HUES6 (cell line): ENCODE measurements around the gene ELMO1.
A peak's percentile ranks its signal among the peaks of the same experiment; 100 is the strongest.

Source experiments
- H3K27ac ChIP-seq: 2 replicates; pipeline ENCODE4 v1.7.0; 2013; ENCODE audit warnings: low read depth, mild to moderate bottlenecking, low read length, inconsistent platforms
- H3K27me3 ChIP-seq: 2 replicates; pipeline ENCODE4 v1.6.1; 2013; ENCODE audit warnings: low read length; ENCODE audit not compliant: control insufficient read depth, insufficient read depth
- H3K36me3 ChIP-seq: 2 replicates; pipeline ENCODE4 v1.6.1; 2013; ENCODE audit warnings: low read length; ENCODE audit not compliant: control insufficient read depth, insufficient read depth
- H3K4me1 ChIP-seq: 2 replicates; pipeline ENCODE4 v1.6.1; 2013; ENCODE audit warnings: low read length; ENCODE audit not compliant: control insufficient read depth, insufficient read depth
- H3K4me3 ChIP-seq: 2 replicates; pipeline ENCODE4 v1.5.1; 2013; ENCODE audit warnings: low read depth, low read length
- H3K9ac ChIP-seq: one replicate; pipeline ENCODE4 v1.6.1; 2013; ENCODE audit warnings: mild to moderate bottlenecking, low read length
- H3K9me3 ChIP-seq: 2 replicates; pipeline ENCODE4 v1.6.1; 2013; ENCODE audit warnings: low read depth, low read length; ENCODE audit not compliant: control insufficient read depth, insufficient read depth

Gene ELMO1

GRCh38 chr7:37259319-37259821 is 189.3 kb downstream of the ELMO1 start:
- no peaks in the 10 kb centered on the region for H3K27me3 ChIP-seq
- peaks cover 12% of the 10 kb centered on the region; the same call in 1 of the 2 replicates for H3K4me1 ChIP-seq
- H3K36me3 ChIP-seq = no peaks in the 10 kb centered on the region
- H3K9me3 ChIP-seq = no peaks in the 10 kb centered on the region
- H3K4me3 ChIP-seq = no peak overlapping the region
- no peak overlapping the region for H3K27ac ChIP-seq
- no peak overlapping the region for H3K9ac ChIP-seq

GRCh38 chr7:37256631-37257030 is 192.0 kb downstream of the ELMO1 start:
- Histone ChIP-seq H3K36me3 (no peaks in the 10 kb centered on the region), H3K27me3 (no peaks in the 10 kb centered on the region), H3K27ac (no peak overlapping the region), H3K4me1 (peaks cover 12% of the 10 kb centered on the region; the same call in 1 of the 2 replicates), H3K9me3 (peaks cover 2% of the 10 kb centered on the region; the same call in 1 of the 2 replicates), H3K9ac (no peak overlapping the region), H3K4me3 (no peak overlapping the region)

- Histone ChIP-seq H3K4me1 (peaks cover 12% of the 10 kb centered on the region; the same call in 1 of the 2 replicates), H3K9ac (no peak overlapping the region), H3K9me3 (peaks cover 2% of the 10 kb centered on the region; the same call in 1 of the 2 replicates), H3K27ac (no peak overlapping the region), H3K36me3 (no peaks in the 10 kb centered on the region), H3K4me3 (no peak overlapping the region), H3K27me3 (no peaks in the 10 kb centered on the region)
Observed at GRCh38 chr7:37255327-37255944, 193.2 kb downstream of the ELMO1 start.

GRCh38 chr7:37251222-37251621 is 197.4 kb downstream of the ELMO1 start:
- Histone ChIP-seq H3K27me3 (no peaks in the 10 kb centered on the region), H3K4me3 (no peak overlapping the region), H3K36me3 (no peaks in the 10 kb centered on the region), H3K4me1 (peaks cover 33% of the 10 kb centered on the region), H3K9ac (no peak overlapping the region), H3K9me3 (peaks cover 2% of the 10 kb centered on the region; the same call in 1 of the 2 replicates), H3K27ac (no peak overlapping the region)

GRCh38 chr7:37249240-37249639 is 199.4 kb downstream of the ELMO1 start:
- peak overlapping the region; percentile 95 for H3K27ac ChIP-seq
- no peaks in the 10 kb centered on the region for H3K27me3 ChIP-seq
- peaks cover 2% of the 10 kb centered on the region; the same call in 1 of the 2 replicates for H3K9me3 ChIP-seq
- H3K4me1 ChIP-seq = peaks cover 24% of the 10 kb centered on the region
- no peak overlapping the region for H3K4me3 ChIP-seq
- no peaks in the 10 kb centered on the region for H3K36me3 ChIP-seq
- H3K9ac ChIP-seq = no peak overlapping the region

GRCh38 chr7:37248396-37248861 is 200.2 kb downstream of the ELMO1 start:
- Histone ChIP-seq H3K4me3 (peak overlapping the region; percentile 38), H3K27me3 (no peaks in the 10 kb centered on the region), H3K9ac (peak overlapping the region; percentile 73), H3K36me3 (no peaks in the 10 kb centered on the region), H3K4me1 (peaks cover 24% of the 10 kb centered on the region), H3K27ac (peak overlapping the region; percentile 95), H3K9me3 (peaks cover 2% of the 10 kb centered on the region; the same call in 1 of the 2 replicates)

GRCh38 chr7:37247861-37248260 is 200.8 kb downstream of the ELMO1 start:
- Histone ChIP-seq H3K9ac (peak overlapping the region; percentile 73), H3K9me3 (no peaks in the 10 kb centered on the region), H3K27me3 (no peaks in the 10 kb centered on the region), H3K36me3 (no peaks in the 10 kb centered on the region), H3K4me1 (peaks cover 24% of the 10 kb centered on the region), H3K4me3 (peak overlapping the region; percentile 38), H3K27ac (peak overlapping the region; percentile 95)

- Histone ChIP-seq H3K27ac (no peak overlapping the region), H3K9me3 (no peaks in the 10 kb centered on the region), H3K4me3 (no peak overlapping the region), H3K9ac (no peak overlapping the region), H3K4me1 (peaks cover 24% of the 10 kb centered on the region), H3K36me3 (no peaks in the 10 kb centered on the region), H3K27me3 (no peaks in the 10 kb centered on the region)
Observed at GRCh38 chr7:37245590-37245989, 203.1 kb downstream of the ELMO1 start.

GRCh38 chr7:37236906-37237305 is 211.8 kb downstream of the ELMO1 start:
- Histone ChIP-seq H3K4me3 (no peak overlapping the region), H3K4me1 (peaks cover 5% of the 10 kb centered on the region; the same call in 1 of the 2 replicates), H3K27me3 (no peaks in the 10 kb centered on the region), H3K9me3 (no peaks in the 10 kb centered on the region), H3K27ac (no peak overlapping the region), H3K9ac (no peak overlapping the region), H3K36me3 (no peaks in the 10 kb centered on the region)

GRCh38 chr7:37235813-37236212 is 212.9 kb downstream of the ELMO1 start:
- Histone ChIP-seq H3K36me3 (no peaks in the 10 kb centered on the region), H3K27ac (no peak overlapping the region), H3K4me1 (peaks cover 5% of the 10 kb centered on the region; the same call in 1 of the 2 replicates), H3K9ac (no peak overlapping the region), H3K4me3 (no peak overlapping the region), H3K9me3 (no peaks in the 10 kb centered on the region), H3K27me3 (no peaks in the 10 kb centered on the region)

GRCh38 chr7:37234928-37235327 is 213.7 kb downstream of the ELMO1 start:
- no peak overlapping the region for H3K4me3 ChIP-seq
- H3K36me3 ChIP-seq = no peaks in the 10 kb centered on the region
- no peaks in the 10 kb centered on the region for H3K27me3 ChIP-seq
- H3K27ac ChIP-seq = no peak overlapping the region
- H3K9me3 ChIP-seq = no peaks in the 10 kb centered on the region
- H3K4me1 ChIP-seq = peaks cover 5% of the 10 kb centered on the region; the same call in 1 of the 2 replicates
- H3K9ac ChIP-seq = no peak overlapping the region
